NCI-H82 (cell line): ENCODE data around the gene TTBK2.
"Not testable (repeated sequence)": the region's sequence is repeated elsewhere in the genome, so short reads cannot be mapped to it uniquely, and the experiment has no call there.

Experiments used
- DNase-seq: peaks from one replicate; lab custom pipeline; 2025; lab: John Stamatoyannopoulos, UW

TTBK2 gene

DNA sequence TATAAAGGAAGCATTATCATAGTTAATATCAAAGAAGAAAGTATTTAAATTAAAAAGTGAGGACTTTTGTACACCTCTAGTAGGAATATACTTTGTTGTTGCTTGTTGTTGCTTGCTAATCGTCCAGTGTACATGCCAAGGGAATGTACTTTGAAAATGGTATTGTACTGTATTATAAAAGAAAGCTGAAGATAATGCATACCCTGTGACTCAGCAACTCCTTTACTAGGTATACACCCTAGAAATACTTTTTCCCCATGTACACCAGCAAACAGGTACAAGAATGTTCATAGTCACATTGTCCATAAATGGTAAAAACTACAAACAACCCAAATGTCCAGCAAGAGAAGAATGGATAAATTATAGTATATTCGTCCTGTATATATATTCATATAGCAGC is 12.0 kb downstream of the TTBK2 start:
- DNase-seq, result no peak

DNA sequence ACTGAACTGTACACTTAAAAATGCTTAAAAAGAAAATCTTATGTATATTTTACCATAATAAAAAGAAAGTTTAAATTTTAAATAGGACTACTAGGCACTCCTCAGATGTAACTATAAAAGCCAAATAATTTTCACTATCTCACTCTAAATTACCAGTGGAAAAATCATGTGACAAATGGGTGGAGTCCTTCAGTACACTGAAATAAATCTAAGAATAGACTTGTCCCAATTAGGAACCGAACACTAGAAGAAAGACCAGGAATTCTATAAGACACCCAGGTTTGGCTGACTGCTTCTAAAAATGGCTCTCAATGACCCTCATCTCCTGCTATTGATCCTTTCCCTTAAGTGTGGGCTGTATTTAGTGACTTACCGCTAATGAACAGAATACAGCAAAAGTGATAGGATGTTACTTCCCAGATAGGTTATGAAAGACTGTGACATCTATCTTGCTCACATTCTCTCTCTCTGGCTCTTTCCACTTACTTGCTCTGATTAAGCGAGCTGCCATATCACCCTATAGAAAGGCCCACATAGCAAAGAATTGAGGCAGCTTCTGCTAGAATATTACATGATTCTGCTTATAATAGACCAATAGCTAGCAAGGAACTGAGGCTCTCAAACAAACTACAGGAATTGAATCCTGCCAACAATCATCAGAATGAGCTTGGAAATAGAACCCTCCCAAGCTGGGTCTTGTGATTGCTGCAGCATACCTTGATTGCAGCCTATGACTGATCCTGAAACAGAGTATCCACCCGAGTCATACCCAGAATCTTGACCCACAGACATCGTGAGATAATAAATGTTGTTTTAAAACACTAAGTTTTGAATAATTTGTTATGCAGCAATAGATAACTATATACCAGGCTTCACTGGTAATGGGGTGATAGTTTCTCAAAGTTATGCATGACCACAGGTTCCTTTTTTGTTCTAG is 16.9 kb downstream of the TTBK2 start:
- no peak for DNase-seq

DNA sequence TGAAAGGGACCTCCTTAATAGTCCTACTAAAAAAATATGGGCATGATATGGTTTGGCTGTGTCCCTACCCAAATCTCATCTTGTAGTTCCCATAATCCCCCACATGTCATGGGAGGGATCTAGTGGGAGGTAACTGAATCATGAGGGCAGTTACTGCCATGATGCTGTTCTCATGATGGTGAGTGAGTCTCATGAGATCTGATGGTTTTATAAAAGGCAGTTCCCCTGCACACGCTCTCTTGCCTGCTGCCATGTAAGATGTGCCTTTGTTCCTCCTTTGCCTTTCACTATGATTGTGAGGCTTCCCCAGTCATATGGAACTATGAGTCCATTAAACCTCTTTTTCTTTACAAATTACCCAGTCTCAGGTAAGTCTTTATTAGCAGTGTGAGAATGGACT is 26.7 kb downstream of the TTBK2 start:
- DNase-seq, result not testable (repeated sequence)

DNA sequence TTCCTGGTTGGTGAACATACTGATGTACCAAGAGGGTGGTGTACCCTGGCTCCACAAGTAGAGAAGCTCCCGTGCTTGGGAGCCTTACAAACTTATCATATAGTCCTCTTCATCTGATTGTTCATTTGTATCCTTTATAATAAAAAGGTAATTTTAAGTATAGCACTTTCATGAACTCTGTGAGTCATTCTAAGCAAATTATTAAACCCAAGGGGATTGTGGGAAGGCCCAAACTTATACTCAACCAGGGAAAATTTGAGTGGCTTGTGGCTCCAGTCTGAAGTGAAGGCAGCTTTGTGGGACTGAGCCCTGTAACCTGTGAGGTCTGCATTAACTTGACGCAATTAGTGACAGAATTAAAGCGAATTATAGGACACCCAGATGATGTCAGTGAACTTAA is 29.0 kb downstream of the TTBK2 start:
- DNase-seq, result no peak

DNA sequence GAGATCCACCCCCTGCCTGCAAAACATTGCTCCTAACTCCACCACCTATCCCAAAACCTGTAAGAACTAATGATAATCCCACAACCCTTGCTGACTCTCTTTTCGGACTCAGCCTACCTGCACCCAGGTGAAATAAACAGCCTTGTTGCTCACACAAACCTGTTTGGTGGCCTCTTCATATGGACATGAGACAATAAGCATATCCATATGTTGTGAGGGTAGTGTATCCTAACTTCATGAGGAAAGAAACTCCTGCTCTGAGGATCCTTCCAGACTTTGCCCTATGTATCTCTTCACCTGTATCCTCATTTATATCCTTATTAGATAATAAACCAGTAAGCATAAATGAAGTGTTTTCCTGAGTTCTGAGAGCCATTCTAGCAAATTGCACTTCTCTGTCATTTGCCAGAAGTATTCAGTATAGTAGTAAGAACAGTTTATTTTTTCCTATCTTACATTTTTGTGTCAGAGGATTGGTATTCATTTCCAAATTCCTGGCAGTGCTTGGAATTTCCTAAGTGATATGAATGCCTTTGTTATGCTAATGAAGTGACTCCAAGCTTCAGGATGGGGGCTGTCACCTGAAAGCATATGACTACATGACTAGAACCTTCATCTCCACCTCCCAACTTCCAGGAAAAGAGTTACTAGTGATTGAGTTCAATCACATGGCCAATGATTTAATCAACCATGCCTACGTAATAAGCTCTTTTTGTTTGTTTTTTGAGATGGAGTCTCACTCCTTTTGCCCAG is 30.2 kb downstream of the TTBK2 start:
- DNase-seq, result no peak

DNA sequence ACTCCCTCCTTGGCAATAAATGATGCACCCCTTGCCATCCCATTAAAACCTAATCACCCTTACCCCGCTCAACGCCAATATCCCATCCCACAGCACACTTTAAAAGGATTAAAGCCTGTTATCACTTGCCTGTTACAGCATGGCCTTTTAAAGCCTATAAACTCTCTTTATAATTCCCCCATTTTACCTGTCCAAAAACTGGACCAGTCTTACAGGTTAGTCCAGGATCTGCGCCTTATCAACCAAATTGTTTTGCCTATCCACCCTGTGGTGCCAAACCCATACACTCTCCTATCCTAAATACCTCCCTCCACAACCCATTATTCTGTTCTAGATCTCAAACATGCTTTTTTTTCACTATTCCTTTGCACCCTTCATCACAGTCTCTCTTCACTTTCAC is 33.2 kb downstream of the TTBK2 start:
- DNase-seq, result not testable (repeated sequence)

DNA sequence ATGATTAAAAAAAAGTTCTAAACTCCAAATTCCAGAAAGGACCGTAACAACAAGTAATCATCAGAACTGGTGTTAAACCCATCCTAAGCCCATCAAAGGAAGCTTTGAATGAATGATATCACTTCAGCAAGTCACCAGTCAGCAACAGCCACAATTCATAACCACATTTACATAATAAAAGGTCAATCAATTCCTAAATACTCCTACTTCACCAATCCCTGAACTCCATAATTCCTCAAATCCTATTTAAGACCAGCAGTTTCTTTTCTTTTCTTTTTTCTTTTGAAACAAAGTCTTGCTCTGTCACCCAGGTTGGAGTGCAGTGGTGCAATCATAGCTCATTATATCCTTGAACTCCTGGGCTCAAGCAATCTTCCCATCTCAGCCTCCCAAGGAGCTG is 40.5 kb downstream of the TTBK2 start:
- DNase-seq, result no peak

DNA sequence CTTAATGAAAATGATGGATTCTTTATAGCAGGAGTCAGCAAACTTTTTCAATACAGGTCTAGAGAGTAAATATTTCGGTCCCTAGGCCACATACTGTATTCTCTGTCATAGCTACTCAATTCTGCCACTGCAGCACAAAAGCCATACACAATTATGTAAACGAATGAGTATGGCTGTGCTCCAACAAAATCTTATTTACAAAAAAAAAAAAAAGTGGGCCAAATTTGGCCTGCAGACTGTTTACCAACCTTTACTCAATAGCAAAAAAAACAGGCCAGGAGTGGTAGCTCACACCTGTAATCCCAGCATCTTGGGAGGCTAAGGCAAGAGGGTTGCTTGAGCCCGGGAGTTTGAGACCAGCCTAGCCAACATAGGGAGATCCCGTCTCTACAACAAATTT is 41.1 kb downstream of the TTBK2 start:
- no peak for DNase-seq

DNA sequence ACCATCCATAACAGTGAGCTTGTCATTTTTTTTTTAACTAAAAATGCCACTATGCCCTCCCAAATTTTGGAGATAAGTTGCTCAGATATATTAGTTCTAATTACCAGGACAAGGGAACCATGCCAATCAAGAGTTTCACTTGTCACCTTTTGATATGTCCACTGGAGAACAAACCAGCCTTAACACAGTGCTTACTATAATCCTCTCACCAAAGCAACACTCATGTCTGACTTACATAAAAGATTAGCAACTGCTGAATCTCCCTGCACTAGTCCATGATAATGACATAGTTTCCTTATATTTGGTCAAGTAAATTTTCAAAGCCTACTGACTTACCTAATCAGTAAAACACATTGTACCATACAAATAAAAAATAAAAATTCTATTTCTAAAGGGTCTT is 44.4 kb downstream of the TTBK2 start:
- peak; percentile 69 for DNase-seq

DNA sequence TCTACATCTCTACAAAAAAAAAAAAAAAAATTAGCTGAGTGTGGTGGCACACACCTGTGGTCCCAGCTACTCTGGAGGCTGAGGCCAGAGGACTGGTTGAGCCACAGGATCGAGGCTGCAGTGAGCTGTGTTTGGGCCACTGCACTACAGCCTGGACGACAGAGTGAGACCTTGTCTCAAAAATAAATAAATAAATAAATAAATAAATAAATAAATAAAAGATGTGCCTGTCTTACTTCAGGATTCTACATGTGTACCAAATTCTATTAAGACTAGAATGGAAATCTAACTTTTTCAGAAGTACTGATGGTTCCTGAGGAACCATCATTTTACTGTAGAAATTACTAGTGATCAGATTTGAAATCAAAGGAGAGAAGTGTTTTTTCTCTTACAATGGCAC is 51.9 kb downstream of the TTBK2 start:
- DNase-seq, result no peak

DNA sequence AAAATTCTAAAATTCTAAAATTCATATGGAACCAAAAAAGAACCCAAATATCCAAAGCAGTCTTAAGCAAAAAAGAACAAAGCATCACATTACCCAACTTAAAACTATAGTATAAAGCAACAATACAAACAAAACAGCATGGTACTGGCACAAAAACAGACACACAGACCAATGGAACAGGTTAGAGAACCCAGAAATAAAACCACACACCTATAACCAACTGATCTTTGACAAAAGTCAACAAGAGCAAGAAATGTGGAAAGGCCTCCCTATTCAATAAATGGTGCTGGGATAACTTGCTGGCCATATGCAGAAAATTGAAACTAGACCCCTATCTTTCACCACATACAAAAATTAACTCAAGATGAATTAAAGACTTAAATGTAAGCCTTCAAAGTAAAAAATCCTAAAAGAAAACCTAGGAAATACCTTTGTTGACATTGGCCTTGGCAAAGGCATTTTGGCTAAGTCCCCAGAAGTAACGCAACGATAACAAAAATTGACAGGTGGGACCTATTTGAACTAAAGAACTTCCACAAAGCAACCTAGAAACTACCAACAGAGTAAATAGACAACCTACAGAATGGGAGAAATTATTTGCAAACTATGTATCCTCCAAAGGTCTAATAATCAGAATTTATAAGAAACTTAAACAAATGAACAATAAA is 56.9 kb downstream of the TTBK2 start:
- DNase-seq, result no peak

DNA sequence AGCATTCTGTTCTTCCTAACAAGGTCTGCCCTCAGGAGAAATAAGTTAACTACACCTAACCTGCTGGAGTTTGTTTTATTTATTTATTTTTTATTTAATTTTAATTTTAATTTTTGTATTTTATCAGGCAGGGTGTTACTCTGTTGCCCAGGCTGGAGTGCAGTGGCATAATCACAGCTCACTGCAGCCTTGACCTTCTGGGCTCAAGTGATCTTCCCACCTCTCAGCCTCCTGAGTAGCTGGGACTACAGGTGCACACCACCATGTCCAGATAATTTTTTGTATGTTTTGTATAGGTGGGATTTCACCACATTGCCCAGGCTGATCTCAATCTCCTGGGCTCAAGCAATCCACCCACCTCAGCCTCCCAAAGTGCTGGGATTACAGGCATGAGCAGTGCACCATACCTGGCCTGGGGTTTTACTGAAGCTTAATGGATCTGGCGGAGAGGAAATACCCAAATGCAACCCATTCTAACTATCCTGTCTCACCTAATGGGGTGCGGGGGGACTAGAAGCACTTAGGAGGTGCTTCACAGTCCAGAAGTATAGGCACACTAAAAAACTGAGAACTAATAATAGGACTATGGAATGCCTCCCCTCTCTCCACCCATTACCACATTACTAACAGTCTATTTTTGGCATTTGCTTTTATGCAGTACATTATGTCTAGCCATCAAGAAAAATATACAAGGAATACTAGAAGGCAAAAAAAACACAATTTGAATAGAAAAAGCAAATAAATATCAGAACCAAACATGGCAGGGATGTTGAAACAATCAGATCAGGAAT is 61.4 kb downstream of the TTBK2 start:
- DNase-seq, result no peak

DNA sequence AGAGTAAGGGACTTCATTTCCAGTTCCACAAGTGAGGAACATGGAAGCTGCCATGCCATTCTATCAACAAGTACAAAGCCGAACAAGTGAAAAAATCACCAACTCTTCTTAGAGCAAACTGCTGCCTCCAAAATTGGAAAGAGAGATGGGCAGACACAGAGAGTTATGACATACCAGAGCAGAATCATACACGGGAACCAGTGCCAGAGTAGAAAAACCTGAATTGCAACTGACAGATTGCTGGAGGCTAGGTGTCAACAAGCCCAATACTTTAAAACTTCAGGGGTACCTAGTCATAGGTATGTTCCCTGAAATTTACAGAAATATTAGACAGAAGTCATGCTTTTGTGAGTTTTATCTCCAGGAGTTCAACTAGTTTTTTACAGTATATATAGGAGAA is 62.0 kb downstream of the TTBK2 start:
- DNase-seq, result no peak

DNA sequence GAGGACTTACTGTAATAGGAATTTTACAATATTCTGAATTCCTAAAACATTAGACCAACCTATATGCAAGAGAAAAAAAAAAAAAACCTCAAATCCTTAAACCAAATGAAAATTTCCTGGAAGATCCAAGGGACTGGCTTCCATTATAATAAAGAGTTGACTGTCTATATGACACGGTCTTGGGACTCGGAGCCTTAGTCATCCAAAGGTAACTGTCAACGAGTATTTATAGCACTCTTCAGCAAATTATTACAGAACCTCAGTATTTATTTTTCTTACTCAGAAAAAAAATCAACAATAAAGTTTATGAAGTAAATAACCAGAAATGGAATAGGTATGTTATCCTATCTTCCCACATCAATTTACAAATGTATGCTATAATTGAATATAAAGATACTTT is 66.0 kb downstream of the TTBK2 start:
- no peak for DNase-seq

DNA sequence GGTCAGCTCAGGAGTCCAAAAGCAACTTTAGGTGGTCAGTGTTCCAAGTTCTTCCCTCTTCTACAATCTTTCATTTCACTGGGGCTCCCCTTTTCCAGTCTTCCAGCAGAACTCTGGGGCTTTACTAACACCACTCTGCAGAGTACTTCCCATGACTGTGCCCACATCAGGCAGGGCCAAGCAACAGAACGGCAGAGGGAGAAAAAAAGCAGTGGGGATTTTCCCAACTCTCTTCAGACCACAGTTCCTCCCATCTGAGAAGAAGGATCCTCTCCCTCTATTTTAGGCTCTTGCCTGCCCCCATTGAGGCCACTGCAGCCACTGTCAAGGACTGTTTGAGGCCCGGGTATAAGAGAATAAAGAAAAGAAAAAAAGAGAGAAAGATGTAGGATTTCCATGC is 70.7 kb downstream of the TTBK2 start:
- no peak for DNase-seq

DNA sequence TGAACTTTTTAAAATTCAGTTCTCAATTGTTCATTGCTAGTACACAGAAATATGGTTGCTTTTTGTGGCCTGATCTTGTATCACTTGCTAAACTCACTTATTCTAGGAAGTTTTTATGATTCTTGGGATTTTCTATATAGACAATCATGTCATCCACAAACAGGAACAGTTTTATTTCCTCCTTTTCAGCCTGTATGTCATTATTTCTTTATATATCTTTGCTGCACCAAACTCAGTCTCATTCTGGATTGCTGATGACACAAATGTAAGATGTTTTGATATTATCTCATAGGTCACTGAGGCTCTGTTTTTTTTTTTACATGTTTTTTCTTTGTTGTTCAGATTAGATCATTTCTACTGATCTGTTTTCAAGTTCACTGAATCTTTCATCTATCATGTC is 71.7 kb downstream of the TTBK2 start:
- no peak for DNase-seq

DNA sequence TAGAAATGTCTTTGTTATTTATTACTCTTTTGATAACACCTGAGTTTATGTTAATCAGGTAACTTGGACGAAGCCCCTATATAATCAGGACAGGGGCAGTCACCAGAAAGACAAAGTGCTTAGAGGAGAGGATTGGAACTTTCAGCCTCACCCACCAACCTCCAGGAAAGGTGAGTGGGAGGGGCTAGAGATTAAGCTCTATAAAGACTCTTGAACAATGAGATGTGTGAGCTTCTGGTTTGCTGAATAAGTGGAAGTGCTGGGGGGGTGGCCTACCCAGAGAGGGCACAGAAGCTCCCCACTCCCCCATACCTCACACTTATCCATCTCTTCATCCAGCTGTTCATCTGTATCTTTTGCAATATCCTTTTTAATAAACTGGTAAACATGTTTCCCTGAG is 73.9 kb downstream of the TTBK2 start:
- DNase-seq, result peak; percentile 40

DNA sequence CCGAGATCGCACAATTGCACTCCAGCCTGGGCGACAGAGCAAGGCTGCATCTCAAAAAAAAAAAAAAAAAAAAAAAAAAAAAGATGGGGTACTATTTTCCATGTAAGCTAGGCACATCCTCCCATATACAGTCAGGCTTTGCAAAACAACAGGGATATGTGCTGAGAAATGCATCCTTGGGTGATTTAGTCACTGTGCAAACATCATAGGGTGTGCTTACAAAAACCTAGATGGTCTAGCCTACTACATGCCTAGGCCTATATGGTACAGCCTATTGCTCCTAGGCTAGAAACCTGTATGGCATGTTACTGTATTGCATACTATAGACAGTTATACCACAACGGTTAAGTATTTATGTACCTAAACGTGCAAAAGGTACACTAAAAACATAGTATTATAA is 75.0 kb downstream of the TTBK2 start:
- DNase-seq, result no peak

DNA sequence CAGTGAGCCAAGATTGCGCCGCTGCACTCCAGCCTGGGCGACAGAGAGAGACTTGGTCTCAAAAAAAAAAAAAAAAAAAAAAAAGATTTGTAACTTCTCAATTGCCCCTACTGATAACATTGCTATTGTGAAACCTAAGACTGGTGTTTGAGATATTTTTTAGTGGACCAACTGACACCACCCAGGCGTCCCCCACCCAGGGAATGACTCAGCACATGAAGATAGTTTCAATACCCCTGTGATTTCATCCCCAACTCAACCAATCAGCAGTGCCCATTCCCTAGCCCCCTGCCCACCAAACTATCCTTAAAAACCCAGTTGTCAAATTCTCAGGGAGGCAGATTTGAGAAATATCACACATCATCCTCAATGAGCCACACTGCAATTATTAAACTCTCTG is 76.9 kb downstream of the TTBK2 start:
- DNase-seq, result no peak

DNA sequence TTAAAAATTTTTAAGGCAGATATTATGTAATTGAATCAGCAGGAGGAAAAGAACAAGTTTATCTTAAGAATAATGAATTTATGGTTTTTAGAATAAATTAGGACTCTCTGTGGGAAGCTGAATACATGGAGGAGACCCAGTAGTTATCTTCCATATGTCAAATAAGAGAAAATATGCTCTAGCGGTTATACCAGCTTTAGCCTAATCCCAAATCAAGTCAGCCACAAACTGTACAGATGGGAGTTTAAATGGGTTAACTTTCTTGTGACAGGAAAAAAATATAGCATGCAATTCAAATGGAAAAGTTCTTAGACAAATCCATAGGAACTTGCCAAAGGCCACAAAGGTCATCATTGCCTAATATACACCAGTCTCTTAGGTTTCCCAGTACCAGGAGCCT is 84.3 kb downstream of the TTBK2 start:
- DNase-seq, result peak; percentile 55

DNA sequence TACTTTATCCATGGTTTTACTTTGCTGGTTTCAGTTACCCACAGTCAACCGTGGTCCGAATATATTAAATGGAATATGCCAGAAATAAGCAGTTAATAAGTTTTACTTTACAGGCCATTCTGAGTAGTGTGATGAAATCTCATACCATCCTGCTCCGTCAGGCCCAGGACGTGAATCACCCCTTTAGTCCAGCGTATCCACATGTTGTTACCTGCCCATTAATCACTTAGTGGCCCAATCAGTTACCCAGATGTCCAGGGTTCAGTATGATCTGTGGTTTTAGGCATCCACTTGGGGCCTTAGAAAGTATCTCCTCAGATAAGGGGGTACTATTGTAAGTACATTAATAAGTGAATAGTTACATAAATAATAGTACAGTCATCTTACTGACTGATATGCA is 88.0 kb downstream of the TTBK2 start:
- DNase-seq, result no peak

DNA sequence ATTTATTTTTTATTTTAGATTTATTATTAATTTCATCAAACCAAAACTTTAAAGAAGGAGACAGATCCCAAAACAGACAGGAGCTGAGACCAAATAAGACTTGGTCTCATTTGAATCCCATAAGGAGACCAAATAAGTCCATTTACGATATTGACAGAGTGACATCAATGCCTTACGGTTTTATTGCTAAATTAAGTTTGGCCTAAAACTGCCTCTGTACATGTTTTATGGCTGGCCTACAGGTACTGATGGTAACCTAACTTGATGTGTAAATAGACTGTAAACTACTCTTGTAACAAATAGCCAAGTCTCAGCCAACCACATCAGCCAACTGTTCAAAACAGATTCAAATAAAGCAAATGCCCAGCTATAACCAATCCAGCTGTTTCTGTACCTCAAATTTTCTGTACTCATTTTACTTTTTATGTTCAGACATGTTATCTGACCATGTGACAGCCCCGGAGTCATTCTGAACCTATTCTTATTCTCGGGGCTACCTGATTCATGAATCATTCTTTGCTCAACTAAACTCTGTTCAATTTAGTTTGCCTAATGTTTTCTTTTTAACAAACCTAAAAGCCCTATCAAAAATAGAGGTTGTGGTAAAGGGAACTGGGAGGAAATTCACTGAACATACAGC is 94.2 kb downstream of the TTBK2 start:
- no peak for DNase-seq
